ENCODE measurements around the gene MACF1. TPM values are rescaled to one million over a fixed set of nuclear protein-coding genes. Genes with fewer than 3 reads are reported as not detected.

MACF1 gene
- total RNA-seq, 1 donor from 2014 or later = 386 TPM

GRCh38 chr1:39450956-39451606 is 246.6 kb downstream of the MACF1 start:
- H3K36me3 Mint-ChIP-seq (ENCODE audit: low read depth) = peaks cover 53% of the 10 kb centered on the region
- no peaks in the 10 kb centered on the region for H3K9me3 Mint-ChIP-seq (ENCODE audit: low read depth)
- H3K27me3 Mint-ChIP-seq (ENCODE audit: low read depth) = no peaks in the 10 kb centered on the region
- peak overlapping the region; percentile 51 for H3K27ac Mint-ChIP-seq (ENCODE audit: unreplicated experiment)
- H3K4me1 Mint-ChIP-seq (ENCODE audit: low read depth) = no peaks in the 10 kb centered on the region
- TF ChIP-seq CTCF (IDR thresholded peaks at IDR 0.05) = no peak
- DNase-seq (ENCODE audit: low spot score) = no peak
- no peak overlapping the region for H3K4me3 Mint-ChIP-seq (ENCODE audit: unreplicated experiment)

- Mint-ChIP-seq H3K27me3 (ENCODE audit: low read depth) (no peaks in the 10 kb centered on the region), H3K36me3 (ENCODE audit: low read depth) (peaks cover 61% of the 10 kb centered on the region), H3K4me1 (ENCODE audit: low read depth) (no peaks in the 10 kb centered on the region), H3K9me3 (ENCODE audit: low read depth) (no peaks in the 10 kb centered on the region), H3K4me3 (ENCODE audit: unreplicated experiment) (no peak overlapping the region), H3K27ac (ENCODE audit: unreplicated experiment) (no peak overlapping the region)
- DNase-seq (ENCODE audit: low spot score) = no peak
- no peak for TF ChIP-seq CTCF (IDR thresholded peaks at IDR 0.05)
Observed at GRCh38 chr1:39452081-39452480, 247.6 kb downstream of the MACF1 start.

GRCh38 chr1:39452540-39452939 is 248.0 kb downstream of the MACF1 start:
- peak overlapping the region; percentile 49 for H3K27ac Mint-ChIP-seq (ENCODE audit: unreplicated experiment)
- no peak for DNase-seq (ENCODE audit: low spot score)
- peaks cover 61% of the 10 kb centered on the region for H3K36me3 Mint-ChIP-seq (ENCODE audit: low read depth)
- H3K27me3 Mint-ChIP-seq (ENCODE audit: low read depth) = no peaks in the 10 kb centered on the region
- H3K4me3 Mint-ChIP-seq (ENCODE audit: unreplicated experiment) = no peak overlapping the region
- no peaks in the 10 kb centered on the region for H3K9me3 Mint-ChIP-seq (ENCODE audit: low read depth)
- no peak for TF ChIP-seq CTCF (IDR thresholded peaks at IDR 0.05)
- H3K4me1 Mint-ChIP-seq (ENCODE audit: low read depth) = no peaks in the 10 kb centered on the region

- Mint-ChIP-seq H3K27me3 (ENCODE audit: low read depth) (no peaks in the 10 kb centered on the region), H3K4me3 (ENCODE audit: unreplicated experiment) (no peak overlapping the region), H3K27ac (ENCODE audit: unreplicated experiment) (no peak overlapping the region), H3K36me3 (ENCODE audit: low read depth) (peaks cover 64% of the 10 kb centered on the region), H3K4me1 (ENCODE audit: low read depth) (no peaks in the 10 kb centered on the region), H3K9me3 (ENCODE audit: low read depth) (no peaks in the 10 kb centered on the region)
- no peak for DNase-seq (ENCODE audit: low spot score)
- TF ChIP-seq CTCF (IDR thresholded peaks at IDR 0.05) = no peak
Observed at GRCh38 chr1:39453603-39454002, 249.1 kb downstream of the MACF1 start.

GRCh38 chr1:39458991-39459390 is 254.5 kb downstream of the MACF1 start:
- no peak for TF ChIP-seq CTCF (IDR thresholded peaks at IDR 0.05)
- H3K4me3 Mint-ChIP-seq (ENCODE audit: unreplicated experiment) = no peak overlapping the region
- peaks cover 4% of the 10 kb centered on the region for H3K4me1 Mint-ChIP-seq (ENCODE audit: low read depth)
- DNase-seq (ENCODE audit: low spot score) = no peak
- no peak overlapping the region for H3K27ac Mint-ChIP-seq (ENCODE audit: unreplicated experiment)
- H3K9me3 Mint-ChIP-seq (ENCODE audit: low read depth) = no peaks in the 10 kb centered on the region
- no peaks in the 10 kb centered on the region for H3K27me3 Mint-ChIP-seq (ENCODE audit: low read depth)
- H3K36me3 Mint-ChIP-seq (ENCODE audit: low read depth) = peaks cover 74% of the 10 kb centered on the region

All from chondrocyte (in vitro differentiated cells).